Activated CD8-positive, alpha-beta T cell treated with anti-CD3 and anti-CD28 coated beads, Interleukin-2, amount 10 ng/mL, durations not matched to agents 7 days and 5 days (primary cell): ENCODE results near the gene WDR17. TPM values are rescaled to one million over a fixed set of nuclear protein-coding genes. Genes with fewer than 3 reads are reported as not detected.

Source experiments
- ATAC-seq: fragments of 150-1000 bp; cut with Tn5 transposase; one replicate; pipeline ENCODE4 v1.10.0; 2021; ENCODE audit warnings: moderate library complexity
- CTCF ChIA-PET: fragments of 350-600 bp; sonication (Branson Sonifier 250); formaldehyde crosslinking; loops from one replicate; lab custom pipeline; 2021; ENCODE audit warnings: antibody characterized with exemption; lab: Charles Lee
- POLR2A ChIA-PET: fragments of 350-600 bp; sonication (Branson Sonifier 250); formaldehyde crosslinking; loops from one replicate; lab custom pipeline; 2021; ENCODE audit warnings: antibody characterized with exemption; lab: Charles Lee
- DNase-seq: peaks from one replicate; pipeline ENCODE4 v3.0.0-alpha.2; 2020
- H3K27ac Mint-ChIP-seq: one replicate; pipeline ENCODE4 v1.8.0; 2021; ENCODE audit warnings: mild to moderate bottlenecking, mixed read lengths
- H3K27me3 Mint-ChIP-seq: one replicate; pipeline ENCODE4 v1.8.0; 2021; ENCODE audit warnings: low read depth, mixed read lengths
- H3K36me3 Mint-ChIP-seq: one replicate; pipeline ENCODE4 v1.8.0; 2021; ENCODE audit warnings: low read depth, mixed read lengths
- H3K4me1 Mint-ChIP-seq: one replicate; pipeline ENCODE4 v1.8.0; 2021; ENCODE audit warnings: low read depth, mixed read lengths
- H3K4me3 Mint-ChIP-seq: one replicate; pipeline ENCODE4 v1.8.0; 2021; ENCODE audit warnings: mild to moderate bottlenecking, mixed read lengths
- H3K9me3 Mint-ChIP-seq: one replicate; pipeline ENCODE4 v1.8.0; 2022; ENCODE audit warnings: mixed read lengths; ENCODE audit not compliant: insufficient read depth
- total RNA-seq, 2 experiments: library from RNA; stranded (reverse); gene quantifications; one replicate each; pipeline ENCODE4 v1.2.3, GENCODE V29; 2021

The WDR17 gene
- total RNA-seq, 2 experiments from 2014 or later, result 0.34 to 0.37 TPM

GRCh38 chr4:176043838-176044588, 21.6 kb upstream of the WDR17 start:
- POLR2A ChIA-PET, result no interaction called here
- CTCF ChIA-PET, result no interaction called here
- Mint-ChIP-seq H3K27ac (no peak overlapping the region), H3K36me3 (no peaks in the 10 kb centered on the region), H3K4me3 (no peak overlapping the region), H3K4me1 (no peaks in the 10 kb centered on the region), H3K27me3 (peaks cover 3% of the 10 kb centered on the region), H3K9me3 (no peaks in the 10 kb centered on the region)
- DNase-seq (no peak), ATAC-seq (no peak)

GRCh38 chr4:176044589-176044951, 21.1 kb upstream of the WDR17 start:
- Mint-ChIP-seq H3K4me3 (no peak overlapping the region), H3K27ac (no peak overlapping the region), H3K27me3 (no peaks in the 10 kb centered on the region), H3K4me1 (no peaks in the 10 kb centered on the region), H3K9me3 (no peaks in the 10 kb centered on the region), H3K36me3 (no peaks in the 10 kb centered on the region)
- no peak for DNase-seq
- no peak for ATAC-seq
- ChIA-PET POLR2A (no interaction called here), CTCF (no interaction called here)

GRCh38 chr4:176048631-176049030, 17.0 kb upstream of the WDR17 start:
- POLR2A ChIA-PET, result no interaction called here
- H3K27me3 Mint-ChIP-seq, result no peaks in the 10 kb centered on the region

GRCh38 chr4:176052744-176053143, 12.9 kb upstream of the WDR17 start:
- POLR2A ChIA-PET, result no interaction called here
- no peak overlapping the region for H3K4me3 Mint-ChIP-seq
- no peaks in the 10 kb centered on the region for H3K9me3 Mint-ChIP-seq
- no peaks in the 10 kb centered on the region for H3K27me3 Mint-ChIP-seq
- H3K27ac Mint-ChIP-seq, result no peak overlapping the region
- no peaks in the 10 kb centered on the region for H3K36me3 Mint-ChIP-seq
- DNase-seq (no peak), ATAC-seq (no peak)
- CTCF ChIA-PET, result no interaction called here
- no peaks in the 10 kb centered on the region for H3K4me1 Mint-ChIP-seq

More at GRCh38 chr4:176048631-176049030, 17.0 kb upstream of the WDR17 start:
- CTCF ChIA-PET, result no interaction called here
- Mint-ChIP-seq H3K4me1 (no peaks in the 10 kb centered on the region), H3K4me3 (no peak overlapping the region), H3K36me3 (no peaks in the 10 kb centered on the region), H3K9me3 (no peaks in the 10 kb centered on the region), H3K27ac (no peak overlapping the region)
- no peak for ATAC-seq
- DNase-seq, result no peak

- CTCF ChIA-PET, result no interaction called here
- H3K27me3 Mint-ChIP-seq, result no peaks in the 10 kb centered on the region
- DNase-seq (no peak), ATAC-seq (no peak)
- H3K27ac Mint-ChIP-seq, result no peak overlapping the region
- no peaks in the 10 kb centered on the region for H3K4me1 Mint-ChIP-seq
- no peaks in the 10 kb centered on the region for H3K9me3 Mint-ChIP-seq
- POLR2A ChIA-PET, result no interaction called here
- H3K36me3 Mint-ChIP-seq, result no peaks in the 10 kb centered on the region
- H3K4me3 Mint-ChIP-seq, result no peak overlapping the region
These were observed 11.9 kb upstream of the WDR17 start for GRCh38 chr4:176053785-176054184.

- Mint-ChIP-seq H3K27me3 (peaks cover 1% of the 10 kb centered on the region), H3K4me1 (no peaks in the 10 kb centered on the region), H3K36me3 (no peaks in the 10 kb centered on the region), H3K4me3 (no peak overlapping the region), H3K27ac (no peak overlapping the region), H3K9me3 (no peaks in the 10 kb centered on the region)
- ATAC-seq (no peak), DNase-seq (no peak)
- CTCF ChIA-PET, result no interaction called here
- POLR2A ChIA-PET, result no interaction called here
These were observed 10.7 kb upstream of the WDR17 start for GRCh38 chr4:176054942-176055341.

- CTCF ChIA-PET, result no interaction called here
- ATAC-seq (no peak), DNase-seq (no peak)
- no peak overlapping the region for H3K27ac Mint-ChIP-seq
- no peak overlapping the region for H3K4me3 Mint-ChIP-seq
- H3K4me1 Mint-ChIP-seq, result peaks cover 9% of the 10 kb centered on the region
- peaks cover 18% of the 10 kb centered on the region for H3K27me3 Mint-ChIP-seq
- POLR2A ChIA-PET, result no interaction called here
- no peaks in the 10 kb centered on the region for H3K9me3 Mint-ChIP-seq
- no peaks in the 10 kb centered on the region for H3K36me3 Mint-ChIP-seq
These were observed 1.9 kb upstream of the WDR17 start for GRCh38 chr4:176063718-176064117.

- ATAC-seq (no peak), DNase-seq (no peak)
- Mint-ChIP-seq H3K9me3 (no peaks in the 10 kb centered on the region), H3K36me3 (no peaks in the 10 kb centered on the region), H3K4me3 (no peak overlapping the region), H3K27ac (no peak overlapping the region), H3K4me1 (peaks cover 9% of the 10 kb centered on the region), H3K27me3 (peaks cover 18% of the 10 kb centered on the region)
- ChIA-PET CTCF (interaction anchor here (0.8 kb wide), 1 partner anchor 117 kb away, joined by 3 read pairs; no protein-coding TSS in a partner anchor), POLR2A (no interaction called here)
These were observed 1.1 kb upstream of the WDR17 start for GRCh38 chr4:176064539-176064938.

GRCh38 chr4:176066757-176067156, 1.1 kb downstream of the WDR17 start:
- H3K4me1 Mint-ChIP-seq, result peaks cover 9% of the 10 kb centered on the region
- ChIA-PET CTCF (no interaction called here), POLR2A (no interaction called here)
- peaks cover 15% of the 10 kb centered on the region for H3K27me3 Mint-ChIP-seq
- H3K4me3 Mint-ChIP-seq, result no peak overlapping the region
- no peaks in the 10 kb centered on the region for H3K9me3 Mint-ChIP-seq
- H3K36me3 Mint-ChIP-seq, result no peaks in the 10 kb centered on the region
- DNase-seq (no peak), ATAC-seq (no peak)
- H3K27ac Mint-ChIP-seq, result no peak overlapping the region

GRCh38 chr4:176077561-176077960, 11.9 kb downstream of the WDR17 start:
- POLR2A ChIA-PET, result no interaction called here
- CTCF ChIA-PET, result no interaction called here

GRCh38 chr4:176084769-176085168, 19.1 kb downstream of the WDR17 start:
- Mint-ChIP-seq H3K4me1 (no peaks in the 10 kb centered on the region), H3K27me3 (no peaks in the 10 kb centered on the region), H3K4me3 (no peak overlapping the region), H3K36me3 (no peaks in the 10 kb centered on the region), H3K27ac (no peak overlapping the region), H3K9me3 (no peaks in the 10 kb centered on the region)
- ATAC-seq, result no peak
- ChIA-PET POLR2A (no interaction called here), CTCF (interaction anchor here (0.5 kb wide), 1 partner anchor 904 kb away, joined by 3 read pairs; no protein-coding TSS in a partner anchor)
- no peak for DNase-seq

More at GRCh38 chr4:176077561-176077960, 11.9 kb downstream of the WDR17 start:
- DNase-seq (no peak), ATAC-seq (no peak)
- Mint-ChIP-seq H3K27ac (no peak overlapping the region), H3K36me3 (no peaks in the 10 kb centered on the region), H3K4me1 (no peaks in the 10 kb centered on the region), H3K27me3 (no peaks in the 10 kb centered on the region), H3K9me3 (no peaks in the 10 kb centered on the region), H3K4me3 (no peak overlapping the region)

GRCh38 chr4:176090115-176090514, 24.5 kb downstream of the WDR17 start:
- ChIA-PET CTCF (no interaction called here), POLR2A (no interaction called here)
- Mint-ChIP-seq H3K4me1 (no peaks in the 10 kb centered on the region), H3K9me3 (no peaks in the 10 kb centered on the region), H3K27ac (no peak overlapping the region), H3K4me3 (no peak overlapping the region), H3K27me3 (peaks cover 5% of the 10 kb centered on the region), H3K36me3 (no peaks in the 10 kb centered on the region)
- DNase-seq (no peak), ATAC-seq (no peak)
